ENCODE measurements around the gene ALKBH8. TPM values are rescaled to one million over a fixed set of nuclear protein-coding genes. Genes with fewer than 3 reads are reported as not detected.
"Not testable (repeated sequence)": the region's sequence is repeated elsewhere in the genome, so short reads cannot be mapped to it uniquely, and the experiment has no call there.

The ALKBH8 gene
- total and polyA plus RNA-seq, 3 donors from 2014 or later: 5.3 to 12.1 (median 7.8) TPM

DNA sequence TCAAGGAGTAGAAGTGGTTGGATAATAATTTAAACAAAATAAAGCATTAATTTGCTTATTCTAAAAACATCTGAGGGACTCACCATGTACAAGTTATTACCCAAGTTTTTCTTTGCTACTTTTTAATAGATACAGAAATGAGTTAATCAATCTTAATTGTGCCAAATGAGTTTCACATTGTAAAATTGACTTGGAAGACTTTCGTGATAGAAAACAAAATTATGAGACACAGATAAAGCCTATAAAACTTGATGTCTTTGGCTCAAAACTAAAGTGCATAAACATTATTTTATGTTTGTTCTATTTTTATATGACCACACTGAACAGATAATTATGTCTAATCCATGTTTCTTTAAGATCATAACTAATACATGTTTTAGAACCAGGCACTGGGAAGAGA, 97.8 kb downstream of the ALKBH8 start:
- no peak for DNase-seq
- Histone ChIP-seq H3K4me3 (no peak overlapping the region), H3K9me3 (no peaks in the 10 kb centered on the region), H3K27me3 (no peaks in the 10 kb centered on the region), H3K36me3 (ENCODE audit: low read depth, missing control alignments) (no peaks in the 10 kb centered on the region), H3K27ac (no peak overlapping the region), H3K4me1 (no peaks in the 10 kb centered on the region)
- 40 to 53% methylated on average over 1 of the region's 1 CpG for WGBS, 2 donors
- TF ChIP-seq, protein P1, sequence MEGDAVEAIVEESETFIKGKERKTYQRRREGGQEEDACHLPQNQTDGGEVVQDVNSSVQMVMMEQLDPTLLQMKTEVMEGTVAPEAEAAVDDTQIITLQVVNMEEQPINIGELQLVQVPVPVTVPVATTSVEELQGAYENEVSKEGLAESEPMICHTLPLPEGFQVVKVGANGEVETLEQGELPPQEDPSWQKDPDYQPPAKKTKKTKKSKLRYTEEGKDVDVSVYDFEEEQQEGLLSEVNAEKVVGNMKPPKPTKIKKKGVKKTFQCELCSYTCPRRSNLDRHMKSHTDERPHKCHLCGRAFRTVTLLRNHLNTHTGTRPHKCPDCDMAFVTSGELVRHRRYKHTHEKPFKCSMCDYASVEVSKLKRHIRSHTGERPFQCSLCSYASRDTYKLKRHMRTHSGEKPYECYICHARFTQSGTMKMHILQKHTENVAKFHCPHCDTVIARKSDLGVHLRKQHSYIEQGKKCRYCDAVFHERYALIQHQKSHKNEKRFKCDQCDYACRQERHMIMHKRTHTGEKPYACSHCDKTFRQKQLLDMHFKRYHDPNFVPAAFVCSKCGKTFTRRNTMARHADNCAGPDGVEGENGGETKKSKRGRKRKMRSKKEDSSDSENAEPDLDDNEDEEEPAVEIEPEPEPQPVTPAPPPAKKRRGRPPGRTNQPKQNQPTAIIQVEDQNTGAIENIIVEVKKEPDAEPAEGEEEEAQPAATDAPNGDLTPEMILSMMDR (IDR thresholded peaks at IDR 0.05): no peak
- no peak for TF ChIP-seq POLR2A (IDR thresholded peaks at IDR 0.05)
- intact Hi-C loops (cut with DNase I; ENCODE audit: low total_unique reads): no loop called here

DNA sequence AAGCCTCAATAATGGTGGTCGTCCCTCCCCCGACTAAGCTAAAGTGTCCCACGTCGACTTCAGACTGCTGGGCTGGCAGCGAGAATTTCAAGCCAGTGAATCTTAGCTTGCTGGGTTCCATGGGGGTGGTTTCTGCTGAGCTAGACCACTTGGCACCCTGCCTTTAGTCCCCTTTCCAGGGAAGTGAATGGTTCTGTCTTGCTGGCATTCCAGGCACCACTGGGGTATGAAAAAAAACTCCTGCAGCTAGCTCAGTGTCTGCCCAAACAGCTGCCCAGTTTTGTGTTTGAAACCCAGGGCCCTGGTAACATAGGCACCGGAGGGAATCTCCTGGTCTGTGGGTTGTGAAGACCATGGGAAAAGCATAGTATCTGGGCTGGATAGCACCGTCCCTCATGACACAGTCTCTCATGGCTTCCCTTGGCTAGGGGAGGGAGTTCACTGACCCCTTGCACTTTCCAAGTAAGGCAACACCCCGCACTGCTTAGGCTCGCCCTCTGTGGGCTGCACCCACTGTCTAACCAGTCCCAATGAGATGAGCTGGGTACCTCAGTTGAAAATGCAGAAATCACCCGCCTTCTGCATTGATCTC, 99.2 kb downstream of the ALKBH8 start:
- H3K36me3 ChIP-seq (ENCODE audit: low read depth, missing control alignments); H3K4me3 ChIP-seq; H3K4me1 ChIP-seq; H3K27me3 ChIP-seq; DNase-seq; H3K9me3 ChIP-seq; intact Hi-C loops (cut with DNase I; ENCODE audit: low total_unique reads); H3K27ac ChIP-seq: not testable (repeated sequence)
- 84 to 88% methylated on average over 10 of the region's 10 CpGs for WGBS, 2 donors

DNA sequence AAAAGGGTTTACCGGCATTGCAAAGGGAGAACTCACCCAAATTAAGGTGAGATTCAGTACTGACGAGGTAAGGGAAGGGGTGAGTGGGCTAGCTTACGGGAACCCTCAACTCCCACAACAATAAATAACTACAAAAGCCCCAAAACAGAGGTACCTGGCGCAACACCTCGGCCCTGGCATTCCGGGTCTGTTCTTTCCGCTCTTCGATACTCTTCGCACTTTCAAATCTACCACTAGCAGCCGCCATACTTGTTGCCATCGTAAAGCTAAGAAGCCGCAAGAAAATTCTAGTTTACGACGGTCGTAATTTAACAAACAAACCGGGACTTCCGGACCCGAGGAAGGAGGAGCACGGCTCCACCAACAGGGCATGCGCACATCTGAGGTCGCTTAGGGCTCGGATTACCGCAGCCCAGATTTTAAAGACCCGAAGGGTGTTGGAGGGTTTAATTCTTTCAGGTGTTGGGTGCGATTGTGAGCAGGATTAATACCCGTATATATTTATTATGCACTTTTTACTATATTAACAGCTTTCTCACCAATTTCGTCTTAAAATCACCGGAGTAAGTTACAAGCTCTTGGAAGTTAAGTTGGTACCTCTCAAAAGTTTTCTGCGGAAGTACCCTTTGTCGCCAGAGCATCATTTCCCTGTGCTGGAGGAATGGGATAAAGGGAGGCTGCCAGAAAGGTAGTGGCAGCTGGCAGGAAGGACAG, 107.8 kb downstream of the ALKBH8 start, which contains the start of gene CWF19L2:
TSS of gene CWF19L2 (minus strand) at position 268 of the 714 bp plus-strand sequence. CDS start at position 259, 9 bp downstream.
- DNase-seq: peak; percentile 94
- no peaks in the 10 kb centered on the region for H3K9me3 ChIP-seq
- H3K4me1 ChIP-seq: peaks cover 6% of the 10 kb centered on the region
- H3K27me3 ChIP-seq: no peaks in the 10 kb centered on the region
- intact Hi-C loops (cut with DNase I; ENCODE audit: low total_unique reads): no loop called here
- H3K27ac ChIP-seq: peak within 1 kb of the TSS; percentile 87 to 90
- H3K36me3 ChIP-seq (ENCODE audit: low read depth, missing control alignments): no peaks in the 10 kb centered on the region
- H3K4me3 ChIP-seq: peak within 1 kb of the TSS; percentile 85 to 91
- TF ChIP-seq, protein P1 (IDR thresholded peaks at IDR 0.05): peak in 1 of 3 experiments; percentile 6
- TF ChIP-seq POLR2A (IDR thresholded peaks at IDR 0.05): peak; percentile 4
- 0% methylated on average over 30 of the region's 30 CpGs for WGBS, 2 donors

DNA sequence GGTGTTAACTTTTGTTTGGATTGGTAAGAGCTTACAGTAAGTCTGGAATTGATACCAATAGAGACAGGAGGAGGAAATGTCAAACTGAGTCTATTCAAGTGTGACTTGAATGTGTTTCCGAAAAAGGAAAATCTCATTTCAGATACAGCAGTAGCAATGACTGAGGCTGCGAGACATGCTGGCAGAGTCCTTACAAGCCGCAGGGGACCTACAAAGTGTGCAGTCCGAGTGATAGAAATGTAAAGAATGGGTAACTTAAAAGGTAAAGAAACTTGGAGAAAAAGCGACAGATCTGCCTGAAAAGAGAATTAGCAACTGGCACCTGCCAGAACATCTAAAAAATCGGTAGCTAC, 108.4 kb downstream of the ALKBH8 start:
- 0% methylated on average over 5 to 6 of the region's 6 CpGs for WGBS, 2 donors

DNA sequence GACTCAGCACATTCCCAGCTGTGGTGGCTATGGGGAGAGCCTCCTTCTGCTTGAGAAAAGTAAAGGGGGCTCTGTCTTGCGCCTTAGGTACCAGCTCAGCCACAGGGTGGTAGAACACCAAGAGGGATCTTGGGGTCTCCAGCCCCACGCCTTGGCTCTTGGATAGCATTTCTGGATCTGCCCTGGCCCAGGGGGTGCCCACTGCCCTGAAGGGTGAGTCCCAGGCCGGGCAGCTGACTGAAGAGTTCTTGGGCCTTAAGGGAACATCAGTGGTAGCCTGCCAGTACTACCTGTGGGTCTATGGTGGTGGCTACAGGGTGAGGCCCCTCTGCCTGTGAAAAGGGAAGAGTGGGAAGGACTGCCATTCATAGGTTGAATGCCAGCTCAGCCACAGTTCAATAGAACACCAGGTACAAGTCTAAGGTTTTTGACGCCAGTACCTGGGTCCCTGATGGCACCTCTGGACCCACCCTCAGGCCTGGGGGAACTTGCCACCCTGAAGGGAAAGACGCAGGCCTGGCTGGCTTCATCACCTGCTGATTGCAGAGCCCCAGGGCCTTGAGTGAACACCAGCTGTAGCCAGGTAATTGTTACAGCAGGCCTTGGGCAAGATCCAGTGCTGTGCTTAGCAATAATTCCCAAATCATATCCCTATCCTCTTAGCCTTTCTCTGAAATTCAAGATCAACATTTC, 111.8 kb downstream of the ALKBH8 start:
- no peak overlapping the region for H3K27ac ChIP-seq
- 92 to 100% methylated on average over 1 to 5 of the region's 5 CpGs for whole genome bisulfite sequencing, 2 donors
- intact Hi-C loops (cut with DNase I; ENCODE audit: low total_unique reads): no loop called here
- no peaks in the 10 kb centered on the region for H3K9me3 ChIP-seq
- peaks cover 6% of the 10 kb centered on the region for H3K4me1 ChIP-seq
- no peak for DNase-seq
- no peak overlapping the region for H3K4me3 ChIP-seq
- no peaks in the 10 kb centered on the region for H3K27me3 ChIP-seq
- TF ChIP-seq, protein P1 (IDR thresholded peaks at IDR 0.05): no peak
- TF ChIP-seq POLR2A (IDR thresholded peaks at IDR 0.05): no peak
- no peaks in the 10 kb centered on the region for H3K36me3 ChIP-seq (ENCODE audit: low read depth, missing control alignments)

More for the DNA sequence above, 108.4 kb downstream of the ALKBH8 start:
- Histone ChIP-seq H3K9me3 (no peaks in the 10 kb centered on the region), H3K27me3 (no peaks in the 10 kb centered on the region), H3K36me3 (ENCODE audit: low read depth, missing control alignments) (no peaks in the 10 kb centered on the region), H3K27ac (peak overlapping the region; percentile 87 to 90), H3K4me3 (peak overlapping the region; percentile 85 to 91), H3K4me1 (peaks cover 6% of the 10 kb centered on the region)
- DNase-seq: no peak
- TF ChIP-seq, protein P1 (IDR thresholded peaks at IDR 0.05): no peak
- no peak for TF ChIP-seq POLR2A (IDR thresholded peaks at IDR 0.05)
- intact Hi-C loops (cut with DNase I; ENCODE audit: low total_unique reads): no loop called here
